Naive thymus-derived CD8-positive, alpha-beta T cell (primary cell): ENCODE measurements around the gene UBTD2. TPM values are rescaled to one million over a fixed set of nuclear protein-coding genes. Genes with fewer than 3 reads are reported as not detected.

Experiments
- ATAC-seq, 2 donors: fragments of 150-1000 bp; cut with Tn5 transposase in 1 of 2; sonication (Bioruptor Pico), chemical (Tn5 transposase) in 1 of 2; 1 replicate in 1 of 2; 2 replicates in 1 of 2; pipeline ENCODE4 v1.10.0; 2021; ENCODE audit warnings: mild to moderate bottlenecking in 2 of 2, moderate library complexity in 2 of 2
- POLR2A ChIA-PET: fragments of 350-600 bp; sonication (Branson Sonifier 250); formaldehyde crosslinking; loops from one replicate; lab custom pipeline; 2021; ENCODE audit warnings: antibody characterized with exemption; lab: Charles Lee
- DNase-seq, 10 donors: peaks; one replicate each; pipeline versions ENCODE4 v3.0.0 to v3.0.0-alpha.2; 2020 to 2022
- H3K27ac Mint-ChIP-seq, 10 donors: one replicate each; pipeline ENCODE4 v1.8.0; 2020 to 2022; ENCODE audit warnings: mild to moderate bottlenecking in 10 of 10, mixed read lengths in 10 of 10, moderate library complexity in 4 of 10, inconsistent platforms in 1 of 10
- H3K27me3 Mint-ChIP-seq, 5 donors: one replicate each; pipeline ENCODE4 v1.8.0; 2021 to 2022; ENCODE audit warnings: mixed read lengths in 5 of 5
- H3K36me3 Mint-ChIP-seq, 3 donors: one replicate each; pipeline ENCODE4 v1.8.0; 2020 to 2022; ENCODE audit warnings: mixed read lengths in 3 of 3, mild to moderate bottlenecking in 2 of 3, inconsistent platforms in 1 of 3
- H3K4me1 Mint-ChIP-seq, 4 donors: one replicate each; pipeline ENCODE4 v1.8.0; 2021 to 2022; ENCODE audit warnings: mixed read lengths in 4 of 4
- H3K4me3 Mint-ChIP-seq, 10 donors: one replicate each; pipeline ENCODE4 v1.8.0; 2020 to 2022; ENCODE audit warnings: mild to moderate bottlenecking in 10 of 10, mixed read lengths in 10 of 10, moderate library complexity in 6 of 10, inconsistent platforms in 1 of 10
- H3K9me3 Mint-ChIP-seq, 9 donors: one replicate each; pipeline ENCODE4 v1.8.0; 2020 to 2022; ENCODE audit warnings: mixed read lengths in 9 of 9, mild to moderate bottlenecking in 3 of 9, inconsistent platforms in 1 of 9, moderate library complexity in 1 of 9
- polyA plus RNA-seq, 3 donors: library from polyadenylated mRNA; unstranded; fragments of 300-500 nt; fragmentation: Illumina TruSeq; gene quantifications; one replicate each; pipeline ENCODE4 v1.2.3, GENCODE V29; 2021
- total RNA-seq, 8 experiments: library from RNA in 2 of 8; stranded (reverse) in 2 of 8; gene quantifications; one replicate each; pipeline ENCODE4 v1.2.3 and lab custom pipeline; 2021 to 2026

The UBTD2 gene
- total and polyA plus RNA-seq, 5 experiments from 2014 or later: 1.2 to 6.1 (median 4.3) TPM

DNA sequence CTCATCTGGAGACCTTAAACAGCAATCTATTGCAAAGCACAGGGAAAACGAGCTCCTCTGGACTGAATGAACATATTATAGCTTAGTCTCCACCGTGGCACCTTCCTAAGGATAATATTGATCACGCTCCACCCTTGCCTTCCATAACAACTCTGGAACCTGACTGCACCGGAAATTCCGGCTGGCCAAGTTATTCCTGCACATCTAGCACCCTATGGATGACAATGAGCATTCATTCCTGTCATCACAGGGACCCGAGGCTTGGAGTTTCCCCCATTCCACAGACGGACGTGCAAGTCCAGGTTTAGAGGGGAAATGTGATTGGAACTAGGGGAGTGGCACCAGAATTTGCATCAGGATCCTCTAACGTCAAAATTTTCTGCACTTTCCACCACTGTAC lies 123.1 kb downstream of the UBTD2 start:
- peaks cover 41 to 85% (median 80%) of the 10 kb centered on the region in 4 donors for H3K4me1 Mint-ChIP-seq
- DNase-seq: no peak
- POLR2A ChIA-PET: interaction anchor here (0.7 to 9.7 kb wide), 5 partner anchors 14 to 1176 kb away, joined by 3 to 93 read pairs (median 6); partner anchors contain the start of gene STK10
- H3K36me3 Mint-ChIP-seq: peaks cover 0 to 62% (median 11%) of the 10 kb centered on the region in 3 donors
- H3K27ac Mint-ChIP-seq: peak overlapping the region; percentile 77 to 91 (median 84)
- no peaks in the 10 kb centered on the region for H3K27me3 Mint-ChIP-seq
- no peaks in the 10 kb centered on the region for H3K9me3 Mint-ChIP-seq
- peak overlapping the region; percentile 2 to 73 (median 50) for H3K4me3 Mint-ChIP-seq
- no peak for ATAC-seq

Other genes with a start within 250 kb of the UBTD2 start
- gene STK10, start 95.5 kb downstream of the UBTD2 start, total RNA-seq: 100 to 1,000 TPM; 351 to 360 TPM
- 100 to 1,000 TPM in 1 of 3 donors, 10 to 100 TPM in 2; 44.6 to 128 (median 62.1) TPM for gene STK10, start 95.5 kb downstream of the UBTD2 start, polyA plus RNA-seq
- not detected for gene EFCAB9, start 89.6 kb downstream of the UBTD2 start, total RNA-seq
- gene EFCAB9, start 89.6 kb downstream of the UBTD2 start, polyA plus RNA-seq: not detected
- gene SH3PXD2B, start 170.8 kb upstream of the UBTD2 start, total RNA-seq: under 1 TPM; 0.47 to 0.55 TPM
- gene SH3PXD2B, start 170.8 kb upstream of the UBTD2 start, polyA plus RNA-seq: under 1 TPM in 2 of 3 donors, not detected in 1; 0.09 to 0.10 TPM